A673 (cell line): ENCODE measurements around the gene CDIP1. TPM values are rescaled to one million over a fixed set of nuclear protein-coding genes. Genes with fewer than 3 reads are reported as not detected.

Experiments used
- BruUV-seq: library from RNA; stranded (reverse); fragments of 400-500 nt; replicated peaks from 2 replicates; lab custom pipeline; 2021; lab: Mats Ljungman, UMichigan
- CTCF ChIA-PET: fragments of 300-600 bp; sonication (Branson Sonifier 250); formaldehyde crosslinking; loops from one replicate; lab custom pipeline; 2022; ENCODE audit warnings: antibody characterized with exemption; lab: Charles Lee
- POLR2A ChIA-PET: fragments of 300-600 bp; sonication (Branson Sonifier 250); formaldehyde crosslinking; loops from one replicate; lab custom pipeline; 2022; ENCODE audit warnings: antibody characterized with exemption; ENCODE audit not compliant: low non-redundant PET; lab: Charles Lee
- DNase-seq: peaks from one replicate; pipeline ENCODE4 v3.0.0-alpha.2; 2015; ENCODE audit warnings: low spot score
- H3K27ac ChIP-seq: fragments of 200-600 bp; sonication (generic); 2 replicates; pipeline ENCODE4 v1.5.1; 2016; ENCODE audit warnings: mixed run types, low read depth, mild to moderate bottlenecking, mixed read lengths, antibody characterized with exemption, low read length; ENCODE audit not compliant: poor library complexity, severe bottlenecking
- H3K27me3 ChIP-seq: fragments of 200-600 bp; sonication (generic); replicated peaks from 2 replicates; pipeline ENCODE4 v1.6.1; 2017; ENCODE audit warnings: mixed run types, low read depth, mild to moderate bottlenecking, mixed read lengths, antibody characterized with exemption, low read length; ENCODE audit not compliant: insufficient read depth, poor library complexity
- H3K36me3 ChIP-seq: fragments of 200-600 bp; sonication (generic); 2 replicates; pipeline ENCODE4 v1.6.1; 2016; ENCODE audit warnings: mixed run types, mild to moderate bottlenecking, mixed read lengths, antibody characterized with exemption, low read length; ENCODE audit not compliant: insufficient read depth, poor library complexity, severe bottlenecking
- H3K4me1 ChIP-seq: fragments of 200-600 bp; sonication (generic); 2 replicates; pipeline ENCODE4 v1.6.1; 2017; ENCODE audit warnings: mixed run types, mild to moderate bottlenecking, mixed read lengths, antibody characterized with exemption, low read length; ENCODE audit not compliant: insufficient read depth, poor library complexity, severe bottlenecking
- H3K4me3 ChIP-seq: fragments of 200-600 bp; sonication (generic); 2 replicates; pipeline ENCODE4 v1.5.1; 2016; ENCODE audit warnings: low read depth, mixed run types, mild to moderate bottlenecking, mixed read lengths, low read length; ENCODE audit not compliant: poor library complexity, severe bottlenecking
- H3K9me3 ChIP-seq: fragments of 200-600 bp; sonication (generic); 2 replicates; pipeline ENCODE4 v1.6.1; 2016; ENCODE audit warnings: mixed run types, low read depth, mild to moderate bottlenecking, mixed read lengths, antibody characterized with exemption, low read length; ENCODE audit not compliant: poor library complexity, severe bottlenecking
- CTCF ChIP-seq: fragments of 300-800, 200-600 bp; sonication (generic); conservative IDR thresholded peaks from 2 replicates; pipeline ENCODE4 v1.5.1; 2017; ENCODE audit warnings: low read depth, mild to moderate bottlenecking, antibody characterized with exemption, low read length, moderate library complexity, mixed read lengths
- EZH2 ChIP-seq: fragments of 200-600 bp; sonication (generic); IDR thresholded peaks from 2 replicates; pipeline ENCODE4 v1.6.1; 2017; ENCODE audit warnings: borderline replicate concordance, low read depth, mild to moderate bottlenecking, mixed read lengths, antibody characterized with exemption, low read length; ENCODE audit not compliant: poor library complexity, severe bottlenecking
- intact Hi-C: fragments of 100-400 bp; cut with micrococcal nuclease; formaldehyde crosslinking; loops from one replicate; pipeline ENCODE4 v1.10.0; 2022; ENCODE audit not compliant: unreplicated experiment
- total RNA-seq: library from RNA; stranded (reverse); gene quantifications from 2 replicates; pipeline ENCODE4 v1.2.3, GENCODE V29; 2021

The CDIP1 gene
- total RNA-seq, 1 experiment from 2014 or later: 12.8 TPM

GRCh38 chr16:4556580-4556979, 18.0 kb upstream of the CDIP1 start:
- intact Hi-C loops: no loop called here

GRCh38 chr16:4556112-4556511, 17.5 kb upstream of the CDIP1 start, which contains the start of gene C16orf96:
Gene C16orf96 (plus strand): TSS chr16:4556340. CDS start chr16:4556490, 150 bp downstream.
- no peak for DNase-seq
- ChIA-PET POLR2A (no interaction called here), CTCF (interaction anchor here (0.6 to 0.7 kb wide), 2 partner anchors 132 to 215 kb away, joined by 3 to 8 read pairs; no protein-coding TSS in a partner anchor)
- no peak within 1 kb of the TSS for H3K27ac ChIP-seq
- H3K4me1 ChIP-seq: no peaks in the 10 kb centered on the region
- H3K9me3 ChIP-seq: no peaks in the 10 kb centered on the region
- no peaks in the 10 kb centered on the region for H3K36me3 ChIP-seq
- no peak for TF ChIP-seq EZH2
- TF ChIP-seq CTCF: no peak
- no peak within 1 kb of the TSS for H3K4me3 ChIP-seq
- BruUV-seq: no TSS peak
- peaks cover 6% of the 10 kb centered on the region for H3K27me3 ChIP-seq
- intact Hi-C loops: no loop called here

More at GRCh38 chr16:4556580-4556979, 18.0 kb upstream of the CDIP1 start:
- no peak for DNase-seq
- Histone ChIP-seq H3K4me3 (no peak overlapping the region), H3K36me3 (no peaks in the 10 kb centered on the region), H3K9me3 (no peaks in the 10 kb centered on the region), H3K4me1 (no peaks in the 10 kb centered on the region), H3K27me3 (peaks cover 6% of the 10 kb centered on the region), H3K27ac (no peak overlapping the region)
- BruUV-seq: no TSS peak
- TF ChIP-seq EZH2: no peak
- TF ChIP-seq CTCF: no peak
- ChIA-PET CTCF (interaction anchor here (0.6 kb wide), 1 partner anchor 131 kb away, joined by 3 read pairs; no protein-coding TSS in a partner anchor), POLR2A (no interaction called here)

- ChIA-PET POLR2A (no interaction called here), CTCF (no interaction called here)
- Histone ChIP-seq H3K27me3 (peaks cover 6% of the 10 kb centered on the region), H3K27ac (no peak overlapping the region), H3K36me3 (no peaks in the 10 kb centered on the region), H3K4me3 (no peak overlapping the region), H3K4me1 (no peaks in the 10 kb centered on the region), H3K9me3 (no peaks in the 10 kb centered on the region)
- TF ChIP-seq CTCF (no peak), EZH2 (no peak)
- DNase-seq: no peak
- intact Hi-C loops: no loop called here
- BruUV-seq: no TSS peak
Observed at GRCh38 chr16:4552541-4552940, 14.0 kb upstream of the CDIP1 start.
